GM19025 (cell line): ENCODE measurements around the gene BIK.
A peak's percentile ranks its signal among the peaks of the same experiment; 100 is the strongest.
"Not testable (repeated sequence)": the region's sequence is repeated elsewhere in the genome, so short reads cannot be mapped to it uniquely, and the experiment has no call there.

Experiments used
- ATAC-seq: cut with Tn5 transposase; IDR thresholded peaks from one replicate; pipeline ENCODE4 v1.9.1; 2021; ENCODE audit warnings: mild to moderate bottlenecking, low read depth, moderate library complexity; ENCODE audit not compliant: unreplicated experiment

BIK gene

GRCh38 chr22:43104056-43104625 lies 6.4 kb upstream of the BIK start:
- not testable (repeated sequence) for ATAC-seq

DNA sequence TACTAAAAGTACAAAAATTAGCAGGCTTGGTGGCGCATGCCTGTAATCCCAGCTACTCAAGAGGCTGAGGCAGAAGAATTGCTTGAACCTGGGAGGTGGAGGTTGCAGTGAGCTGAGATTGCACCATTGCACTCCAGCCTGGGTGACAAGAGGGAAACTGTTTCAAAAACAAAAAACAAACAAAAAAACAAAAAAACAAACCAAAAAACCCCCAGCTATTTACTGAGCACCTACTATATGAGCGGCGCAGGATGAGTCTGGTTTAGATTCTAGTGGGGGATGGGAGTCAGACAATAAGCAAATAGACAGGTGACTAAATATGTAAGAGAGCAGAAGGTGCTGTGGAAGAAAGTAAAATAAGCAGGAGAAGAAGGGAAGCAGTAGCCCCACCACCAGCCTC lies 5.6 kb upstream of the BIK start:
- ATAC-seq = not testable (repeated sequence)

GRCh38 chr22:43106302-43106701 lies 4.2 kb upstream of the BIK start:
- ATAC-seq = no peak

DNA sequence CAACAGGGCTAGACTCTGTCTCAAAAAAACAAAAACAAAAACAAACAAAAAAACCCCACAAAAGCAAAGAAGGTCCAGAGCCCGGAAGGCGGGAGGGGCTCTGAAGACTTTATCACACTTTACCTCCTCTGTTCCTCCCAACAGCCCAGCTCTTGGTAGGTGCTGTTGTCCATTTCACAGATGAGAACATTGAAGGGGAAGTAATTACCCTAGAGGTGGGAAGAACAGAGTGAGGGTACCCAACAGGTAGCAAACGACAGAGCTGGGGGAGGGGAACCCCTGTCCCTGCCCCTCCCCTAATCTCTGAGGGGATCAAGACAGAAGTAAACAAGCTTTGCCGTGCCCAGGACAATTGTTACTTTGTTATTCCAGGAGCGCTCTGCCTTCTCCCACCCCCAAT lies 1.0 kb upstream of the BIK start:
- no peak for ATAC-seq

- ATAC-seq = no peak
These were observed 568 bp upstream of the BIK start for GRCh38 chr22:43109921-43110443.

- ATAC-seq = peak; percentile 57
These were observed 525 bp downstream of the BIK start for GRCh38 chr22:43110927-43111623.

- ATAC-seq = no peak
These were observed 3.1 kb downstream of the BIK start for GRCh38 chr22:43113526-43114251.

GRCh38 chr22:43114958-43115357 lies 4.4 kb downstream of the BIK start:
- ATAC-seq = no peak

- ATAC-seq = no peak
These were observed 6.4 kb downstream of the BIK start for GRCh38 chr22:43116932-43117331.

- no peak for ATAC-seq
These were observed 7.7 kb downstream of the BIK start for GRCh38 chr22:43118024-43118849.

- no peak for ATAC-seq
These were observed 8.5 kb downstream of the BIK start for GRCh38 chr22:43118953-43119458.

GRCh38 chr22:43126501-43127165 lies 16.1 kb downstream of the BIK start:
- no peak for ATAC-seq

- ATAC-seq = no peak
These were observed 16.8 kb downstream of the BIK start for GRCh38 chr22:43127166-43127908.

DNA sequence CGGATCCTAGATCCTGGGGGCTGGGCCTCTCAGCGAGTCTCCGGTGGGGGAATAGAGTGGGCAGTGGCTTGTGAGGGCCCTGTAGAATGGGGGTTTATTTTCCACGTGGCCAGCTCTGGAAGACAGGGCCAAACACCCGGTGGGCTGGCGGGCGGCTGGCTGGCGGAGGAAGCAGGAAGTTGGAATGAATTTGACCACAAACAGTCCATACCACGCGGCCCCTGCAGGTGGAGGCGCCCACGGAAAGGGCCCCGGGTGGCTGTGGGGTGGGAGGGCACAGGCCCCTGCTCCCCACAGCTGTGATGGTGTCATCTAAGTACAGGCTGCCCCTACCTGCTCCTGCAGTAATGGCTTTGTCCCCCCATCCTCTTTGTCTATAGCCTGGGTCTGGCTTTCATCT lies 17.6 kb downstream of the BIK start:
- ATAC-seq = no peak

GRCh38 chr22:43128928-43129424 lies 18.4 kb downstream of the BIK start:
- ATAC-seq = no peak

- no peak for ATAC-seq
These were observed 19.2 kb downstream of the BIK start for GRCh38 chr22:43129426-43130425.

DNA sequence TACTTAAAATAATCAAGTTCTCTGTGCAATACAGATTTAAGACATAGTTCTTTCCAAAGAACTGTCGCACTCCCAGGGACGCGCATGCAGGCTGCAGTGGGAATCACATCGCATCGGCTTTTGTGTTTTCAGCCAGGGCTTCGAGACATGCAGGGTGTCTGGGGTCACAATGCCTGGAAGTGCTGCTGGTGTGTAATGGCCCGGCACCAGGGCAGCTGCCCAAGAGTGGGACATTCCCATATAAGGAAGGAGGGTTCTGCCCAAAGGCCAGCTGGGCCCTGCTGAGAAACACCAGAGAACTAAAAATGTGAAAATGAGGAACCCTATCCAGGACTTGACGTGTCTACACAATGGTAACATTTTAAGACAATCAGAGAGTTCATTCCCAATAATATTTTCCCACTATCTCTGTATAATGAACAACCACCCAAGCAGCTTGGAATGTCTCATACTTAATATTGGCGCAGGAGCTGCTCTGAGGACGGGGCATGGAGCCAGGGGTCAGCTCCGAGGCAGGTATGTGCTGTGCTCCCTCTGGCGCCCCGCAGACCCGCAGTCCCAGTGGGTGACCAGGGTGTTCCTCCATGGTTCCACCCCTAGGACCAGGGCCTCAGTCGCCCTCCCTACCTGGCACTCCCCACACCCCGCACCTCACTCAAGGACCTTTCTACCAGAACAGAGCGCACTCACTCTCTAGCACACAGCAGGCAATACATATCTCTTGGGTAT lies 21.4 kb downstream of the BIK start:
- ATAC-seq = no peak
